Measurements from ENCODE around the gene MOB1A. TPM values are rescaled to one million over a fixed set of nuclear protein-coding genes. Genes with fewer than 3 reads are reported as not detected.

MOB1A gene
- total RNA-seq = 73.2 and 74.5 TPM in 2 replicates

DNA sequence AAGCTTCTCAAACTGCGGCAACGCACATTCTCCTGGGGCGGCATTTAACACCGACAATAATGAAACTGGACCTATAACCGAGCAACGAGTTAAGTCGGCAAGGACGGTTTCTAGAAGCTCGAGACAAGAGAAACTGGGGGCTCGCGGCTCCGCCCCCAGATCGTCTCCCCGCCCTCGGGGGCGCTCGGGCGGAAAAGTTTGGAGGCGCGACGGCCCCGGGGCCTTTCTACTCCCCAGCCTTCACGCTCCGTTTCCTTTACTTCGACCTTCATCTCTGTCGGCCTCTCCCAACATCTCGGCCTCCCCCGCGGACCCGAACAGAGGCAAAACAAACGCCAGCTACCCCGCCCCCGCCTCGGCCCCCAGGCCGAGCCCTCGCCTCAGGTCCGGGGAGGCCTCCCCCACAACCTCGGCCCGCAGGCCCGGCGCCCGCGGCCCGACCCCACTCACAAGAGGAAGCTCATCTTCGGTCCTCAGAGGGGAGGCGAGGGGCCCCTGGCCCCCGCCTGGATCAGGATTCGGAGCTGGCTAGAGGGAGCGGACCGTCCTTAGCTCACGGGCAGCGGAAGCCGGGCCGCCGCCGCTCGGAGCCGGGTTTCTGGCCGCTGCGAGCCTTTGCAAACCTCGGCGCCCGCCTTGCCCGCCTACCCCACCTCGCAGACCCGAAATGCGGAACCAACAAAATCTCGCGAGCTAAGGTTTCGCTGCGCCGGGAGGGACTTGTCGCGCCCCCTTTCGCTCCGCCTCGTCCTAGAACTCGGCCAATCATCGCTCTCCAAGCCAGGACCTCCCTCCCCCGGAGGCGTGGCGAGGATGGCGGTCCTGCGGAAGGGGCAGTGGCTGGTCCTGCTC, at the start of gene MOB1A:
Gene MOB1A, minus strand, starts transcription at position 669 of the 852 bp plus-strand sequence. Its CDS starts 205 bp downstream, at position 464.

DNA sequence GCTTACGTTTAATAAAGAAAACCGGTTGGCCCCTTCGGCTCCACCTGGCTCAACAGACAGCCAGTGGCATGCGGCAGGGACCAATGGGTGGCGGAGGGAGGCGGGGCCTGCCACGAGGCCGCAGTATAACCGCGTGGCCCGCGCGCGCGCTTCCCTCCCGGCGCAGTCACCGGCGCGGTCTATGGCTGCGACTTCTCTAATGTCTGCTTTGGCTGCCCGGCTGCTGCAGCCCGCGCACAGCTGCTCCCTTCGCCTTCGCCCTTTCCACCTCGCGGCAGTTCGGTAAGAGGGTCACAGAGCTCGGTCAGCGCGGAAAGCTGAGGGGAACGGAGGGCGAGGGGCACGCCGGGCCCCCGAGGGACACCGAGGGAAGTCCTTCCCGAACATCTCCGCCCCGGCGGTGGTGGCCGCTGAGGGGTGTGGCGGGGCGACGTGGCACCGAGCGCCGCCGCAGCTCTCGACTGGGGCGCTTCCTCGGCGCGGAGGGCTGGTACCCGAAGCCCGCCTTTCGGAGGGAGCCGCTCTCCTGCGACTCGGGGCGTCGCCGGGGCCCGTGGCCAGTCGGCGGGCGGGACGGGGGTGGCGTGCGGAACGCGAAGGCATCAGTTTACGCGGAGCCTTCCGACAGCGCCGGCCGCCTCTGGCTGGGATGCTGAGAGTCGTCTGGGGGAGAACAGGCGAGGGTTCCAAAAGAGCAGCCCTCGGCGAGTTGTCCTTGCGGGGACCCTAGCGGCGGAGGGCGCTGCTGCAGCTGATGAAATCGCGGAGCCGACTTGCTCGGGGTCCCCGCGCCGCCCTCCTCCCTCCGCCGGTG, 20.0 kb upstream of the MOB1A start, which contains the start of gene MTHFD2:
Gene MTHFD2, plus strand, starts transcription at position 155 of the 814 bp plus-strand sequence. Its CDS starts 27 bp downstream, at position 182.

DNA sequence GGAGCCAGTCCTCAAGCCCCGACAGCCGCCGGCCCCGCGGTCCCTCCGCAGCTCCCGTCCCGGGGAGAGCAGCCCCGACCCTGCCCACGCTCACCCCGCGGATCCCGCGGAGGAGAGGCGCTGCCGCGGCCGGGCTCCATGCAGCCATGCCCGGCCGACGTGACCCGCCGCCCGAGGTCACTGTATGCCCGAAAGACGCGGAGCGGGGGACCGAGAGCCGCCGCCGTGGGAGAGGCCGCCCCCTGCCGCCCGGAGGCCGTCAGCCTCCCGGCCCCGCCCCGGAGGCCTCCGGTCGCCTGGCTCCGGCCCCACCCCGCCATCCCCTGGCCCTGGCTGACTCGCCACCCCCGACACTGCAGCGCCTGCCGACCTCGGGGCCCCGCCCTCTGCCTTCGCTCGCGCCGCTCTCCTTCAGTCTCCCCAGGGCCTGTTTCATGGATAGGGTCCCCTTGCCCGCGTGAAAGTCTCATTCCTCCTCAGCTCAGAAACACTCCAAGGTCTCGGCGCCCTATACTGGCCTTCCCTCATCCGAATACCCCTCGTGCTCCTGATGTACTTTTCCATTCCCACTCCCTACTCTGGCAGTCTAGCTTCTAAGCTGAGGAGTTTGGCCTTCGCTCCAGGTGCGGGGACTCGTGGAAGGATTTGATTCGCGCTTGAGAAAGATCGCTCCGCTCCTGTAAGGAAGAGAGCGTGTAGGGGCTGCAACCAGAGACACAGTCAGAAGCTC, 30.8 kb downstream of the MOB1A start, which contains the start of gene BOLA3:
Gene BOLA3, minus strand, starts transcription at position 186 of the 730 bp plus-strand sequence. Its CDS starts 38 bp downstream, at position 148.

Other genes starting within 250 kb of the MOB1A start
- 2.4 and 3.0 TPM in 2 replicates for gene TET3, start 194.0 kb downstream of the MOB1A start, total RNA-seq
- gene BOLA3, start 31.0 kb downstream of the MOB1A start, total RNA-seq = 31.0 and 34.3 TPM in 2 replicates
- gene MTHFD2, start 19.7 kb upstream of the MOB1A start, total RNA-seq = 109 and 119 TPM in 2 replicates
- under 0.01 and 0.31 TPM in 2 replicates for gene SLC4A5, start 164.5 kb upstream of the MOB1A start, total RNA-seq
- 185 TPM in 2 replicates for gene DCTN1, start 201.4 kb upstream of the MOB1A start, total RNA-seq
- gene C2orf81, start 242.7 kb upstream of the MOB1A start, total RNA-seq = 0.87 and 1.1 TPM in 2 replicates
- gene WDR54, start 242.9 kb upstream of the MOB1A start, total RNA-seq = 24.7 and 32.9 TPM in 2 replicates